Measurements from ENCODE around the gene FMN1.

- TF ChIP-seq EZH2 (IDR thresholded peaks at IDR 0.05; ENCODE audit: insufficient read depth, poor library complexity, severe bottlenecking): no peak
- no peak for TF ChIP-seq EZH2phosphoT487 (IDR thresholded peaks at IDR 0.05; ENCODE audit: insufficient read depth, low read depth)
These were observed 98.9 kb downstream of the FMN1 start for GRCh38 chr15:33095641-33096040.
